ENCODE data around the gene PPM1N.

Gene PPM1N

GRCh38 chr19:45539459-45539858 is 41.2 kb downstream of the PPM1N start:
- DNase-seq: no peak

GRCh38 chr19:45542234-45542668 is 44.0 kb downstream of the PPM1N start:
- DNase-seq: no peak

GRCh38 chr19:45547211-45547770 is 49.0 kb downstream of the PPM1N start:
- no peak for DNase-seq

- DNase-seq: no peak
These were observed 49.8 kb downstream of the PPM1N start for GRCh38 chr19:45547965-45548609.
